HEK293 (cell line): ENCODE measurements around the gene PBRM1.

Experiments
- CTCF ChIP-seq: fragments of 450-650 bp; formaldehyde crosslinking; IDR thresholded peaks from 2 replicates; pipeline ENCODE4 v1.5.1; 2016; ENCODE audit warnings: missing biosample characterization, missing genetic modification characterization
- GLI2 ChIP-seq: fragments of 450-650 bp; formaldehyde crosslinking; IDR thresholded peaks from 2 replicates; pipeline ENCODE4; 2017; ENCODE audit warnings: missing biosample characterization, missing genetic modification characterization, low read depth, borderline replicate concordance
- HOXA7 ChIP-seq: sonication (generic); formaldehyde crosslinking; IDR thresholded peaks from 2 replicates; pipeline ENCODE4 v1.8.1; 2022; ENCODE audit warnings: missing genetic modification reagents, borderline replicate concordance
- PATZ1 ChIP-seq: fragments of 450-650 bp; formaldehyde crosslinking; IDR thresholded peaks from 2 replicates; pipeline ENCODE4 v1.5.1; 2016; ENCODE audit warnings: missing biosample characterization, missing genetic modification characterization
- REST ChIP-seq: fragments of 450-650 bp; formaldehyde crosslinking; IDR thresholded peaks from 2 replicates; pipeline ENCODE4 v1.5.1; 2016; ENCODE audit warnings: missing biosample characterization, missing genetic modification characterization
- TSHZ1 ChIP-seq: fragments of 450-650 bp; formaldehyde crosslinking; IDR thresholded peaks from 2 replicates; pipeline ENCODE4 v1.5.1; 2016; ENCODE audit warnings: missing biosample characterization, missing genetic modification characterization, borderline replicate concordance
- ZBTB10 ChIP-seq: fragments of 450-650 bp; formaldehyde crosslinking; IDR thresholded peaks from 2 replicates; pipeline ENCODE4 v1.5.1; 2016; ENCODE audit warnings: missing biosample characterization, missing genetic modification characterization
- ZBTB8A ChIP-seq: fragments of 450-650 bp; formaldehyde crosslinking; IDR thresholded peaks from 2 replicates; pipeline ENCODE4 v1.5.1; 2016; ENCODE audit warnings: missing biosample characterization, missing genetic modification characterization
- ZNF121 ChIP-seq: fragments of 450-650 bp; formaldehyde crosslinking; IDR thresholded peaks from 2 replicates; pipeline ENCODE4 v1.5.1; 2016; ENCODE audit warnings: missing biosample characterization, missing genetic modification characterization
- ZNF266 ChIP-seq: fragments of 450-650 bp; formaldehyde crosslinking; IDR thresholded peaks from 2 replicates; pipeline ENCODE4 v1.5.1; 2016; ENCODE audit warnings: missing biosample characterization, missing genetic modification characterization, low read depth
- ZNF394 ChIP-seq: fragments of 450-650 bp; formaldehyde crosslinking; IDR thresholded peaks from 2 replicates; pipeline ENCODE4 v1.5.1; 2016; ENCODE audit warnings: missing biosample characterization, missing genetic modification characterization, mild to moderate bottlenecking, moderate library complexity, borderline replicate concordance
- ZNF449 ChIP-seq: fragments of 450-650 bp; formaldehyde crosslinking; IDR thresholded peaks from 2 replicates; pipeline ENCODE4 v1.5.1; 2017; ENCODE audit warnings: missing biosample characterization, mild to moderate bottlenecking, missing genetic modification characterization, moderate library complexity
- ZNF837 ChIP-seq: fragments of 450-650 bp; formaldehyde crosslinking; IDR thresholded peaks from 2 replicates; pipeline ENCODE4 v1.5.1; 2016; ENCODE audit warnings: missing biosample characterization, missing genetic modification characterization

GRCh38 chr3:52685285-52685708, 416 bp downstream of the PBRM1 start:
- no peak for TF ChIP-seq CTCF
- TF ChIP-seq GLI2 (tag by site-specific recombination), result no peak
- no peak for TF ChIP-seq ZNF121
- peak; percentile 28; the same call in 1 of the 2 replicates for TF ChIP-seq ZBTB8A
- TF ChIP-seq ZNF266 (tag by site-specific recombination), result no peak
- no peak for TF ChIP-seq ZNF394 (tag by site-specific recombination)
- no peak for TF ChIP-seq PATZ1 (tag by site-specific recombination)
- no peak for TF ChIP-seq ZNF837 (tag by site-specific recombination)
- no peak for TF ChIP-seq TSHZ1 (tag by site-specific recombination)
- TF ChIP-seq ZBTB10 (tag by site-specific recombination), result no peak
- 0 out of 2 replicates have a peak, but pooled peaks have one; percentile 24 for TF ChIP-seq REST (tag by site-specific recombination)
- no peak for TF ChIP-seq HOXA7 (CRISPR knock-in tag)
- peak; percentile 51; the same call in 1 of the 2 replicates for TF ChIP-seq ZNF449
